ENCODE measurements around the gene DNMBP.

- TF ChIP-seq CTCF (IDR thresholded peaks at IDR 0.05) (no peak), POLR2A (IDR thresholded peaks at IDR 0.05) (no peak)
Measured at GRCh38 chr10:99860466-99860865, 149.3 kb downstream of the DNMBP start.

All from thyroid gland (tissue), 4 donors.